ENCODE data around the gene B3GNT2.
A peak's percentile ranks its signal among the peaks of the same experiment; 100 is the strongest.
"Not testable (repeated sequence)": the region's sequence is repeated elsewhere in the genome, so short reads cannot be mapped to it uniquely, and the experiment has no call there.

Gene B3GNT2

DNA sequence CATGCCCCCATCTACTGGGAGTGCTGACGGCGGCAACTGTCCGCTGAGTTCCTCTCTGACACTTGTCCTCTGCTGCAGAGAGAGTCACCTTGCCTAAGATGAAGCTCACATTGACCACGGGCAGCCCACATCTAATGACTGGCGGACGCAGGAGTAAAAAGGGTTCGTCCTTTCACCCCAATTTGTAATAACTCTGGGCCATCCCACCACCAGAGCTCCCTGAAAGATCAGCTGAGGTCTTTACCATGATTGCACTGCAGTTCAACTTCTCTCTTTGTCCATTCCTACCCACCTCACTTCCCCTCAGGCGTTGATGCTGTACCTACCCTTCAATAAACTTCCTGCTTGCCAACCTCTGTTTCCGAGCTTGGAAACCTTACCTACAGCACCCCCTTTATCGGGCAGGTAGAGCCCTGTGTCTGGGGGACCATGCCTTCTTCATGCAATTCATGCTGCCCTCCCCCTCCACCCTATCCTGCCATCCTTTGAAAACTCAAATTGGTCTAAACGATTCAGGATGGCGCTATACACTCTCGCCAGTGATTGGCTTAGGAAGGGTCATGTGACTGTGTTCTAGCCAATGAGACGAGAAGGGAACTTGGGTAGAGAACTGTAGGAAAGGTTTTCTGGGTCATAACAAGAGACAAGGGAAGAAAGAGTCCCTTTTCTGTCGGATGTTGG, 10.3 kb upstream of the B3GNT2 start:
- no peak for DNase-seq (ENCODE audit: low spot score)

- DNase-seq (ENCODE audit: low spot score), result no peak
These were observed 9.6 kb upstream of the B3GNT2 start for GRCh38 chr2:62186156-62186905.

DNA sequence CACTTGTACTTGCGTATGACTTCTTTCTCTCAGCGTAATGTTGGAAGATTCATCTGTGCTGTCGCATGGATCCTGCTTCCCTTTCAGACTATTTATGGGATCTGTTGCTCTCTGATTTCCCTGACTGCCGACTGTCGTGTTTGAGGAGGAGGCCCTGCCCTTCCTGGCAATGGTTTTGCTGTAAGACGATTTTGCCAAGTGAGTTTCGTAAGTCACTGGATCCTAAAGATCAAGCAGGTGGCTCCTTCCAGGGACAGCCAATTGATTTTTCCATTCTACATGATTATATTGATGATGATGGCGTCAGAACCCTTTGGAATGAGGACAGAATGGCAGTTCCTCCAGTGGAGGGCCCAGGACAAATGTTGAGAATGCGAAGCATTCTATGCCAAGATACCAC, 8.7 kb upstream of the B3GNT2 start:
- DNase-seq (ENCODE audit: low spot score), result no peak

DNA sequence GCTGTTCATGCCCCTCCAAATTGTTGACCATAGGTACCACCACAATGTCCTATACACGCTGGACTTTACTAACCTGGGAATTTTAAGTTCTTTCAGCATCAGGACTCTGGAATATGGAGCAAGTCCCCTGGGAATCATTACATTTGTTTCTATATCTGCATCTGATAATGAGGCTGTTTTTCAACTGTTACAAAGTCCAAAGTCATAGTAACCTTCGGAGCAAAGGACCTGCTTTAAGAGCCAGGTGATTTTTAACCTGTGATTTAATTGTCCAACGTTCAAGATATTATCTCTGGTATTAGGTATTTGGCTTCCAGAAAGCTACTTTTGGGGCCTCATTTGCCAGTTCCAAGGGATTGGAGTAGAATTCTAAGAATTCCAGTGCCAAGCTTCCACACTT, 7.5 kb upstream of the B3GNT2 start:
- DNase-seq (ENCODE audit: low spot score), result no peak

GRCh38 chr2:62189196-62189595, 6.7 kb upstream of the B3GNT2 start:
- DNase-seq (ENCODE audit: low spot score), result no peak

GRCh38 chr2:62192811-62193210, 3.1 kb upstream of the B3GNT2 start:
- no peak for DNase-seq (ENCODE audit: low spot score)

GRCh38 chr2:62194558-62195420, 1.1 kb upstream of the B3GNT2 start:
- DNase-seq (ENCODE audit: low spot score), result peak; percentile 54

DNA sequence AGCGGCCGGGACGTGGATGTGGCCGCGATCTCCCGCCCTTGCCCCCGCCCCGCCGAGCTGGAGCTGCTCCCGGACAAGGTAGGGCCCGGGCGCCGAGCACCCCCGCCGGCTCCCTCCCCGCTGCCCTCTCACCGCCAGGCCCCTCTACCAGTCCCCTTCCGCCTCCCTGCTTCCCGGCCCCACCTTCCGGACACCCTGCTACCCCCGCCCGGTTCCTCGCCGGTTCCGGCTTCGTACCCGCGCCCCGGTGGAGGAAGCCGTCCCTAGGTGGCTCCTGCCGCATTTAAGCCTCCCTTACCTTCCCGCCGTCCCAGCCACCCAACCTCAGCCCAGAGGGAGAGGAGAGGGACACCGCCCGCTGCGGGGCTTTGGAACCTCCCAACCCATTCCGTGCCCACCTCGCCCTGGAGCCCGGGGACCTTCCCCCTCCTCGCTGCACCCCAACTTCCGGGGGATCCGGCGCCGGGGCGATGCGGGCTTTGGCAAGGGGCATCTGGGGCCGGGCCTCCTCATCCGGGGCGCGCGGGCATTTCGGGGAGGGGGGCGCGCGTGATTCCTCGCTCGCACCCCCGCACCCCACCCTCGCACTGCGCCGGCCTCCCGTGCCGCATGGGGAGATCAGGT, 475 bp downstream of the B3GNT2 start:
- peak; percentile 82 for DNase-seq (ENCODE audit: low spot score)

DNA sequence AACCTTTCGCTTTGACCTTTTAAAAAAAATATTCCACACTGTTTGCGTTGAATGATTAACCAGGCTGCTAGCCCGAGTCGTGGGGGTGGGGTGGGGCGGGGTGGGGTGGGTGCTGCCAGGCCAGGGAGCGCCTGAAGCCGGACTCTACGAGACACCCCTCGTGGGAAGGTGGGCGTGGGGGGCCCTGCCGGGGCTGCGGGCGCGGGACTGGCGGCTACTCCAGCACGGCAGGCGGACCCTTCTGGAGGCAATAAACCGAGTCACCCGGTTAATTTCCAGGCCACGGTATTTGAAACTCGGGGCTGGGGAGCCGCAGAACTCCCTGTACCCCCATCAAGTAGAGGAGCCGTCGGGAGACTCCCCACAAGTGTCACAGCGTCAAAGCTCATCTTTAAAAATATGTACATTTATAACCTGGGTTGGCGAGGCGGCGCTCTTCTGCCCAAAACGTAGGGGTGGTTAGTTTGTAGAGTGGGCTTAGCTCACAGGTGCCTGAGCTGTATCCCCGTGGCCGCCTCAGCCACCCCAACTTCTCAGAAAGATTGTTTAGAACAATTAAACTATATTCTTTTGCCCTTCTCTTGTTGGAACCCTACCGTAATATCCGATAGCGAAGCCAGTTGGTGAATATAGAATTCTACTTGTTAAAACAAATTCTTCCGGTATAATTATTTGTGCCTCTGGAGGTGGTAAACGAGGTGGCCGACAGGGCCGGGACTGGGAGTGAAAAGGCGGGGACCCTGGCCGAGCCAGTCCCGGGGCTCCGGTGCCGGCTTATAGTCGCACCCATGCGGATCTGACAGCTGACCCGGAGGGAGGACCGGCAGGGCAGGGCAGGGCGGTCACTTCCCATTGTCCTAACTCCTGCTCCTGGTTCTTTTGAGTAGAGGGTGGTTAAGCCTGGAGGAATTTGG, 1.4 kb downstream of the B3GNT2 start:
- DNase-seq (ENCODE audit: low spot score), result peak; percentile 84

GRCh38 chr2:62197925-62198633, 2.2 kb downstream of the B3GNT2 start:
- no peak for DNase-seq (ENCODE audit: low spot score)

DNA sequence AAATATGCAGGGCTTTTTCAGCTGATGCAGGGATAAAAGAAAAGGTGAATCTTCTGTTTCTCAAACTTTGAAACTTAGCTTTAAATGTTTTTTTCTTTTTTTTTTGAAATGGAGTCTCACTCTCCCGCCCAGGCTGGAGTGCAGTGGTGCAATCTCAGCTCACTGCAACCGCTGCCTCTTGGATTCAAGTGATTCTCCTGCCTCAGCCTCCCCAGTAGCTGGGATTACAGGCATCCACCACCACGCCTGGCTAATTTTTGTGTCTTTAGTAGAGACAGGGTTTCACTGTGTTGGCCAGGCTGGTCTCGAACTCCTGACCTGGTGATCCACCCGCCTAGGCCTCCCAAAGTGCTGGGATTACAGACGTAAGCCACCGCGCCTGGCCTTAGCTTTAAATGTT, 2.9 kb downstream of the B3GNT2 start:
- DNase-seq (ENCODE audit: low spot score), result not testable (repeated sequence)

GRCh38 chr2:62199392-62200125, 3.6 kb downstream of the B3GNT2 start:
- DNase-seq (ENCODE audit: low spot score), result no peak

DNA sequence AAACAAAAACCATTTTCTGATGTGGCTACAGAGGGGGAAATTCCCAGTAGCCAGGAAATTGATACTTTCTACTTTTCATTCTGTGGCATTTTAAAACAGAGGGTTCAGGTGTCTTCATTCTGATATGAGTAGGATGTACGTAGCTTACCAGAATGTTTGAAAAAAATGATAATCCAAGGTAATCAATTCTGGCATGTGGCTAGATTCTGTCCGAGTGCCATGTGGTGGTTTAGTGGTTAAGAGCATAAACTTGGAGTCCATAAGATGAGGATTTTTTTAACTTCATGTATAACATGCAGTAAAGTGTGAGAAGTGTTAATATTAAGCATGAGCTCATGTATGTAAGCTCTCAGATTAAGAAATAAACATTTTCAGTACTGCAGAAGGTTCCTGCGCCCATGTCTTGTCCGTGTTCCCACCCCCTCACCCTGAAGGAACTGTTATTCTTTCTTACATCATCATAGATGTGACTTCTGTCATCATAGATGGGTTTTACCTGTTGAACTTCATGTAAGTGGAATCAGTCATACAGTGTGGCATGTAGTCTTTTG, 4.5 kb downstream of the B3GNT2 start:
- DNase-seq (ENCODE audit: low spot score), result no peak

DNA sequence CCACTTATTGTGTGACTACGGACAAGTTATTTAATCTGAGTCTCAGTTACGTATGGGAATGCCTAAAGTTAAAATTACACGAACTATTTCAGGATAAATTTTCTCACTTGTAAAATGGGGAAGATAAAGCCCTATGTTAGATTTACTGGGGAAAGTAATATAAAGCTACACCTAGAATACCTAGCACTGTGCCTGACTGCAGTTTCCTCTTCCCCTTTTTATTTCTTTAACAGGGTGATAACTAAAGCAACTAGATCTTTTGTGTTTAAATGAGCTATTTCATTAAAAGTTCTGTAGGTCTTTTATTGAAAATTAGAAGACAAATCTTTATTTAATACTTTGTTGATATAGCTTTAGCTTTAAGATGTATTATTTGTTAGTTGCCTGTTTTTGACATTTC, 5.0 kb downstream of the B3GNT2 start:
- DNase-seq (ENCODE audit: low spot score), result no peak

GRCh38 chr2:62201307-62201706, 5.4 kb downstream of the B3GNT2 start:
- DNase-seq (ENCODE audit: low spot score), result no peak

GRCh38 chr2:62202019-62202722, 6.3 kb downstream of the B3GNT2 start:
- no peak for DNase-seq (ENCODE audit: low spot score)

DNA sequence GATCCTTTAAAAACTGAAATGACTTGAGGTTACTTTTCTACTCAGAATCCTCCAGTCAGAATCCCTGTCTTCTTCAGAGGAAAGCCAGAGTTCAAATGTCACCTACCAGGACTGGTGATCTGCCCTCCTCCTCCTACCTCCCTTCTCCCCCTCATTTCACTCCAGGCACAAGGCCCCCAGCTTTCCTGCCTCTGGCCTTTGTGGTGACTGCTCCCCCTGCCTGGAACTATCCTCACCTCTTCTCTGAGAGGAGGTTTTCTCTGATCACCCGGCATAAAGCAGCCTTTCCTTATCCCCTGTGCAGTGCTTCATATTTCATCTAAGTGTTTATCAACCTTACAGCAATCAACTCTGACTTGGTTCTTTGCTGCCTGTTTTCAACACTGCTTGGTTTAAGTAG, 6.8 kb downstream of the B3GNT2 start:
- no peak for DNase-seq (ENCODE audit: low spot score)

DNA sequence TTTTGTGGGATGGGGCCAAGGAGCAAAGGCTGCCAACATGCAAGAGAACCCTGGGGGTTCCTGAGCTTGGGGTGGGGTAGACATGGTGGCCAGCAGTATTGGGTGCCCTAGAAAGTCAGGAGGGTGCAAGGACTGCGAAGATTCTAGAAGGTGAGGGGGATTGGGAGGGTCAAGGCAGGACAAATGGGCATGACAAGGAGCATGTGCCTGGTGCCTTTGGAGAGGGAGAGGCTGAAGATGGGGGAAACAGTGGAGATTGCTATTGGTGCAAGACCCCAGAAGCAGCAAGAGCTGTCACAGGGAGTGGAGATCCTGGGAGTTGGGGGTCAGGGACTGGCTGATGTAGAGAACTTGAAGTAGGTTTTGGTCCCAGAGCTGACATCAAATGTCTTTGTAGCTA, 7.5 kb downstream of the B3GNT2 start:
- DNase-seq (ENCODE audit: low spot score), result no peak

DNA sequence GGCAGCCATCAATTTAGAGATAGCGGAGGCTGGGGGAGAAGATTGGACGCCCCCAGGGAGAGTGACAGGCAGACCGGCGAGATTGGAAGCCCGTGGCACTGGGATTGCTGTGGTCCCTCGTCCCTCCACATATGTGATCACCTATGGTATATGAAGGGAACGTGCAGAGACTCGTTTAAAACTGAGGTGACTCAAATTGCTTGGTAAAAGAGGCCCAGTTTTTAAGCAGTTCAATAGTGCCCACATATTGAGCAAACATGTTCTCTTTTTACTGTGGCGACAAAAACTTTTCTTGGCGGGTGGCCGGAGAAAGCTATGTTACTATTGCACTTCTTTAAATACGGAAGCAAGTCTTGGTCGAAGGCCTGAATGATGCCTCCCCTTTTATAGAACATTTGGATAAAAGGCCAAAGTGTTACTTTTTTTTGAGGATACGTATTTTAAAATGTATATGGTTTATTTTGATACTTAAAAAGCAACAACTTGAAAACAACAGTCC, 9.1 kb downstream of the B3GNT2 start:
- no peak for DNase-seq (ENCODE audit: low spot score)
